H1 (cell line): ENCODE data around the gene TARBP2.
"Not testable (repeated sequence)": the region's sequence is repeated elsewhere in the genome, so short reads cannot be mapped to it uniquely, and the experiment has no call there.

Source experiments
- CBX8 ChIP-seq: fragments of 300-800, 300-1000 bp; sonication (generic); IDR thresholded peaks from 2 replicates; pipeline ENCODE4 v1.7.1; 2016; ENCODE audit warnings: low read depth, low read length, borderline replicate concordance
- CEBPB ChIP-seq: IDR thresholded peaks from 2 replicates; pipeline ENCODE4 v1.6.1; 2012; ENCODE audit warnings: low read depth, low read length
- EP300 ChIP-seq, 2 experiments: IDR thresholded peaks; 1 replicate in 1 of 2; 2 replicates in 1 of 2; pipeline ENCODE4 v1.6.1; 2011 to 2012; ENCODE audit warnings: low read depth in 2 of 2, low read length in 2 of 2, mild to moderate bottlenecking in 2 of 2, borderline replicate concordance in 1 of 2, inconsistent platforms in 1 of 2, moderate library complexity in 1 of 2
- KDM5A ChIP-seq: fragments of 200-600 bp; IDR thresholded peaks from 2 replicates; pipeline ENCODE4 v1.7.1; 2012; ENCODE audit warnings: mild to moderate bottlenecking, low read length, inconsistent platforms, mixed read lengths
- POLR2A ChIP-seq, 2 experiments: IDR thresholded peaks; 1 replicate in 1 of 2; 2 replicates in 1 of 2; pipeline ENCODE4 v1.6.1; 2011; ENCODE audit warnings: low read depth in 2 of 2, low read length in 2 of 2, mild to moderate bottlenecking in 2 of 2; ENCODE audit errors: control extremely low read depth in 1 of 2
- RFX5 ChIP-seq: IDR thresholded peaks from 2 replicates; pipeline ENCODE4 v1.6.1; 2011; ENCODE audit warnings: low read depth, low read length, improper control_type of control experiment, borderline replicate concordance
- TAF1 ChIP-seq: IDR thresholded peaks from 2 replicates; pipeline ENCODE4 v1.6.1; 2011; ENCODE audit warnings: mild to moderate bottlenecking, low read depth, low read length
- TF ChIP-seq, protein P1 (sequence below), 3 experiments: IDR thresholded peaks; 1 replicate in 2 of 3; 2 replicates in 1 of 3; pipeline versions ENCODE4 v1.5.1 to v1.6.1; 2011; ENCODE audit warnings: low read length in 3 of 3, mild to moderate bottlenecking in 3 of 3, inconsistent platforms in 2 of 3, low read depth in 1 of 3, moderate library complexity in 1 of 3; ENCODE audit not compliant: insufficient read depth in 1 of 3; ENCODE audit errors: control extremely low read depth in 1 of 3

DNA sequence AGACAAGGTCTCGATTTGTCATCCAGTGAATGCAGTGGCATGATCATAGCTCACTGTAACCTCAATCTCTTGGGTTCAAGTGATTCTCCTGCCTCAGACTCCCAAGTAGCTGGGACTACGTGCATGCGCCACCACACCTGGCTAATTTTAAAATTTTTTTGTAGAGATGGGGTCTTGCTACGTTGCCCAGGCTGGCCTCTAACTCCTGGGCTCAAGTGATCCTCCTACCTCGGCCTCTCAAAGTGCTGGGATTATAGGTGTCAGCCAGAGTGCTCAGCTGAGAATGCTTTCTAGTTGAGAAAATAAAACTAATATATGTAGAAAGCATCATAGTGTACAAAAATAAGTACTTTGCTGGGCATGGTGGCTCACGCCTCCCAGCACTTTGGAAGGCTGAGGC lies 47.3 kb downstream of the TARBP2 start:
- not testable (repeated sequence) for TF ChIP-seq KDM5A; POLR2A (IDR thresholded peaks at IDR 0.05; ENCODE audit: control extremely low read depth in 1 of 2, low read depth in 2 of 2, low read length in 2 of 2); CEBPB; EP300 (IDR thresholded peaks at IDR 0.05; ENCODE audit: borderline replicate concordance in 1 of 2, low read depth in 2 of 2, low read length in 2 of 2); CBX8; TAF1; RFX5
- TF ChIP-seq, protein P1, sequence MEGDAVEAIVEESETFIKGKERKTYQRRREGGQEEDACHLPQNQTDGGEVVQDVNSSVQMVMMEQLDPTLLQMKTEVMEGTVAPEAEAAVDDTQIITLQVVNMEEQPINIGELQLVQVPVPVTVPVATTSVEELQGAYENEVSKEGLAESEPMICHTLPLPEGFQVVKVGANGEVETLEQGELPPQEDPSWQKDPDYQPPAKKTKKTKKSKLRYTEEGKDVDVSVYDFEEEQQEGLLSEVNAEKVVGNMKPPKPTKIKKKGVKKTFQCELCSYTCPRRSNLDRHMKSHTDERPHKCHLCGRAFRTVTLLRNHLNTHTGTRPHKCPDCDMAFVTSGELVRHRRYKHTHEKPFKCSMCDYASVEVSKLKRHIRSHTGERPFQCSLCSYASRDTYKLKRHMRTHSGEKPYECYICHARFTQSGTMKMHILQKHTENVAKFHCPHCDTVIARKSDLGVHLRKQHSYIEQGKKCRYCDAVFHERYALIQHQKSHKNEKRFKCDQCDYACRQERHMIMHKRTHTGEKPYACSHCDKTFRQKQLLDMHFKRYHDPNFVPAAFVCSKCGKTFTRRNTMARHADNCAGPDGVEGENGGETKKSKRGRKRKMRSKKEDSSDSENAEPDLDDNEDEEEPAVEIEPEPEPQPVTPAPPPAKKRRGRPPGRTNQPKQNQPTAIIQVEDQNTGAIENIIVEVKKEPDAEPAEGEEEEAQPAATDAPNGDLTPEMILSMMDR (IDR thresholded peaks at IDR 0.05; ENCODE audit: control extremely low read depth in 1 of 3, insufficient read depth in 1 of 3, low read depth in 1 of 3, low read length in 3 of 3): not testable (repeated sequence)
